NOMO-1 (cell line): Measurements from ENCODE around the gene BORCS6.
"Not testable (repeated sequence)": the region's sequence is repeated elsewhere in the genome, so short reads cannot be mapped to it uniquely, and the experiment has no call there.

ENCODE experiments used
- DNase-seq, 2 experiments: peaks; one replicate each; lab custom pipeline; 2025; ENCODE audit not compliant: unreplicated experiment in 2 of 2; lab: John Stamatoyannopoulos, UW

The BORCS6 gene

DNA sequence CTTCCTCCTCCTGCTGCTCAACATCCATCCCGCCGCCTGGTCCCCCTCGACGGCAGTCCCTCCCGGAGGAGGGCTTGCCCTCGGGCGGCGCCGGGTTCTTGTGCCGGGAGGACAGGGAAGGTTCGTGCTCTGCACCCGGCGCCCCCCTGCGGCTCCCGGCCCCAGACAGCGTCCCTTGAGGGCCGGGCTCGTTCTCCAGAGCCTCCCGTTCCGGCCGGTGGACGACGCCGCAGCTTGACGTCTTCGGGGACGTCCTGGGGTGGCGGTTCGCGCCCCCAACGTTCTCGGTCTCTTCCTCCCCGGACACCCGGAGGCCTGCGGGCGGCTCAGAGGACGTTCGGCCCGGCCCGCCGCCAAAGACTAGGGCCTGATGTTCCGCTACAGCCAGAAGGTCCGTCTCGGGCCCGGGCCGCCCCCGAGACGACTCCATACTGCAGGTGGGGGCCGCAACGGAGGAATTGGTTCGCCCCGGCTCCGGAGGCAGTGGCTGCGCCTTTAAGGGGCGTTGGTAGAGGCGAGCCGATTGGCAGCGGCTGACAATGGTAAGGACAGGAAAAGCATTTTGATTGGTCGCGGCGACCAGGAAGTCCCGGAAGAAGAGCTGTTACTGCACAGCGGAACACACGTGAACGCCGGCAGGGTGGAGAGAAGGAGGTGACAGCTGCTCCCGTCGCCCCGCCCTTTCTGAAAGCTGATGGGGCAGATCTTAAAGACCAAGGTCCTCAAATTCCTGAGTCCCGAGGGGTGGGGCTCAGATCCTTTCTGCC, at the start of gene BORCS6:
Gene BORCS6, minus strand, starts transcription at position 470 of the 767 bp plus-strand sequence. Its CDS starts 40 bp downstream, at position 430.
- DNase-seq, result peak; percentile 94 to 99

DNA sequence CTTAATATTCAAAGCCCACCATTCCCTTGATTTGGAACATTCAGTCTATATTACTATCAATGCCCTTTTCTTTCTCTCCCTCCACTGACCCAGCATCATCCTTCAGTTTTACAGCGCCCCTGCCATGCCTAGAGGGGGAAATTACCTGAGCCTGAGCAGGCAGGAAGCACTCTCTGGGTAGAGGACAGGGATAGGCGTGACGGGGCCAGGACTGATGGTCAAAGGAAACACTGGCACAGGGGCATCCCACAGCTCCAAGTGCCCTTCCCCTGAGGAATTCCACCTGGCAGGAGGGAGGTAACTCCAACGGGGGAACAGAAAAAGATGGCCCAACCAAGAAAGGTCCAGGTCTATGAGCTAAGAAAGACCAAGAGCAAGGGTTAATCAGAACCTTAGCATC, 47.9 kb upstream of the BORCS6 start:
- DNase-seq, result no peak

DNA sequence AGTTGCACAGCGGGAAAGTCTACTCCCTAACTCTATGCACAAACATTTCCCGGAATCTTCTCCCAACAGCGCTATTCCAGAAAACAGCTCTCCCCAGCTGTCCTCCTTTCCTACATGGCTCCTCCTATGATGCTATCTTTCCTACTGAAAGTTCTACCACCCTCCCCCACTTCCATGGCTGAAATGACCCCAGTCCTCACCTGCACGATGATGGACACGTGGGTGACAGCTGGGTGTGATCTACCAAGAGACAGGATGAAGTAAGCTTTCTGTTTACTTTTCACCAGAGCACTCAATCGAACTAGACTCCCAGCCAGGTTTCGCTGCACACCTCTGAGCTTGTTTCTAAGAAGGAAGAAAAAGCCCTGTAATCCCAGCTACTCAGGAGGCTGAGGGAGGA, 47.2 kb upstream of the BORCS6 start:
- no peak for DNase-seq

DNA sequence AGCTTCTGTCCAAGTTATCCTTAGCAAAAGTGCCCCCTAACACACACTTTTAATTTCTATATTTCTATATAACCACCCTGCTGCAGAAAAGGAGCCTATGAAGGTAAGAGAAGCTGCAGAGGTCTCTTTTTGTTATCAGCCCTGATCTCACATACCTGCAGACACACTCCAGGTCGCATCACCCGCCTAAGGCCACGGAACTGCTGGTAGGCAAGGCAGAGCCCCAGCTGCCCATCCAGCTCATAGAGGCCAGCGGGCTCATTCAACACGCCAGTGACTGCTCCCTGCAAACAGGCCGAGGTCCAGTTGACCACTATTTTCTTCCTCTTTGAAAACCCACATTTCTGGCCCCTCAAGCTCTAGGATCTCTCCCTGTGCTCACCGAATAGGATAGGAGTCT, 45.7 kb upstream of the BORCS6 start:
- no peak for DNase-seq

DNA sequence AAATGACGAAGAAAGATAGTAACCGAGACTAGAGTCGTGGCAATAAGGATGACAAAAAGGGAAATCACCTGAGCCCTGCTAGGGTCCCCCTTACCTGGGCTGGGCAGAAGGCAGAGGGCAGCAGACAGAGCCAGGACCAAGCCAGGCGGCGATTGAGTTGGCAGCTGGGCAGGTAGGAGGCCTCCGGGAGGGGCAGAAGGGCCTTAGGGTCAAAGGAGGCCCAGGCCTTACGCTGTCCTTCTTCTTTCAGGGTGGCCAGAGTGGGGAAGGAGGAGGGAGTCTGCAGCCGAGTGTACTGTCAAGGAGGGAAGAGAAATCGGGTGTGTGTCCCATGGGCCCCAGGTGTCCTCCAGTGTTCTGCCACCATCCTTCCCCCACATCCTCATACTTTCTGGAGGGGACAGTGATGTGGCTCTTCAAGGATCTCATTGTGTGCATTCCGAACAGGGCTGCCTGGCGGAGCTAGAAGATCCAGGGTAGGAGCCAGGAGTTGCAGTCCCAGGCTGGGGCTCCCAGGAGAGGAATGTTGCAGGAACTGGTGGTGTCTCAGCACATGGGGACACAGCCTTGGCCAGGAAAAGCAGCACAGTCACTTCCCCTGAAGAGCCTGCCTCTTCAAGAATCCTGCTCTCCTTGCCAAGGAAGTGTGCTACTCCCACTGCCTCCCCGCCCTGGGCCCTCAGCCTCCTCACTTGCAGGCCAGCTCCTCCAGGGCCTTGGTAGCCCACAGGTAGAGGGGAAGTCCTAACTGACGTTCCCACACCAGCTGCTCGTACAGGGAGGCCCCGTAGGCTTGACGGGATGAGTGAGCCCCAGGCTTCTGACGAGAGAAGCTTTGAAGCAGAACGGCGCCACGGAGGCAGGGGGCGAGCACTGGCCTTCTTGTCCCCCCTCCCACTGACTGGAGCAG, 44.6 kb upstream of the BORCS6 start:
- DNase-seq, result no peak

DNA sequence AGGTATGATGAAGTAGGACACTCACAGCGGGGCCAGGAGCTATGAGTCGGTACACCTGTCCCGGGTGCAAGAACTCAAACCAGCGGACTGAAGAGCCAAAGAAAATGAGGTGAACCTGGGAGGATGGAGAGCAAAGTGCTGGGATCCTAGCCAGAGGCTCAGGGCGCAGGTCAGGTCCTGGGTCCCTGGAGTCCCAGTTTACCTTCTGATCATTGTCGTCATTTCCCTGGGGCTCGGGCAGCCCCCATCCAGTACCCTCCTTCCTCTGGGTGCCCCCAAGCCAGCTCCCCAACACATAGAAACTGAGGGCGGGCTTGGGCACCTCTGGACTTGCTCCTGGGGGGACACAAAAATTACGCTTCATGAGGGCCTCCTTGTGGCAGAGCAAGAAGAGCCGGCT, 41.7 kb upstream of the BORCS6 start:
- DNase-seq, result no peak

DNA sequence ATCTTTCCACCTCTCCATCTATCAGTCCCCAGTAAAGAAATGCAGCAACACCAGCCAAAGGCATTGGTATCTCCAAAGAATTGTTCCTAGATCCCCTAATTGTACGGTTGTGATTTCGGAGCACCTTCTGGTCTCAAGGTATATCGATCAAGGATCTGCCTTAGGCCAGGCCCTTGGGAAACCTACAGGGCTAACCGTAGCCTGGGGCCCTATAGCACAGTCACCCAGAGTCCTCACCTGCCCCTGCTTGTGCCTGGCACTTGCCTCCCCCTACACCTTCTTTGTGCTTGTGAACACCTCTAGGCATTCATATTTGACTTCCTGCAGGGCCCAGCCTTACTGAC, 37.2 kb upstream of the BORCS6 start:
- DNase-seq, result no peak

DNA sequence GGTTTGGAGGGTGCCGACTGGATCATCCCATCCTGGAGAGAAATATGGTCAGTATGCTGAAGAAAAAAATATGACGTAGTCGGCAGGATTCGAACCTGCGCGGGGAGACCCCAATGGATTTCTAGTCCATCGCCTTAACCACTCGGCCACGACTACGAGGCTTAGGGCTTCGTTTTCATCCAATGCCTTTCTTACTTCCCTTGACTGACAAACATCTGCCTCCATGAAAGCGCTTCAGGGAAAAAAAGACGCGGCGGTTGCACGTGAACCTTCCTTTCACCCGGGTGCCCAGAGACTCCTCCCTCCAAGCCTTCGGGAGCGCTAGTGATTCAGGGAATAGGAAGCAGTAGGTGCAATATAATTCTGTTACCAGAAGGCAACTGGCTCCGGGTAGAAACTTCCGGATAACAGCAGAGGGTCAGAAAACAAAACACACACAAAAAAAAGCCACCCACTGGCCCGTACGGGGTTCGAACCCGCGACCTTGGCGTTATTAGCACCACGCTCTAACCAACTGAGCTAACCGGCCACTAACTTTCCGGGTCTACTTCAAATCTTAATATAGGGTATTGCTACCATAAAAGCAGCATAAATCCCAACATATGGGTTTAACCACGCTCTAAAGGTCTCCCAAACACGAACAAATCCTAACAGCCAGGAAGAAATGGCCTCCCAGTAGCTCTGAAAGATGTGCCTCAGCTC, 36.7 kb upstream of the BORCS6 start:
- peak; percentile 59 to 69 for DNase-seq

DNA sequence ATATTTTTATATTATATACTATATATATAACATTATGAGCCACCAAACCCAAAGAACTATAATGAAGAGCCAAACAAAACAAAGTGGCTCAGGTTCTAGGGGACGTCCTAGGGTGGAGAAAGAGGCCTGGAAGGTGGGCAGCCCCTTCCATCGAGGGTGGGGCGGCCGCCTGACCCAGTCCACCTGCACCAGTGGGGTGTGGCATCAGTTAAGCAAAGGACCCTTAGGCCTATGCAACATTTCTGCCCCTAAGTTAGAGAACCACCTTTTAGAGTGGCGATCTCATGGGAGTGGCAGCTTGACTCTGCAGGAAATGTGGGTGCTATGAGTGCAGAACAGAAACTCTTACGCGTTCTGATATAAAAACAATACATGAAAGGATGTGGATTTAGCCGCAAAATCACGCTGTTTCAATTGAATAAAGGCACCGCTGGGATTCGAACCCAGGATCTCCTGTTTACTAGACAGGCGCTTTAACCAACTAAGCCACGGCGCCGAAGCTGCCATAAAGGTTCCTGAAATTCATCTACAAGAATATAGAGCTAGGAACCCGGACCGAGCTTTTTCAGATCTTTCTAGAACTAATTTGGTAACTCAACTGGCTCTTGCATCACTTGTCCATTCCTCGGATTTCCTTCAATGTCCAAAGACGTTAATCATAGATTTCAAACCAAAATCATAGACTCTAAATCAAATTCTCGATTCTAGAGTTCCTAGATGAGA, 36.0 kb upstream of the BORCS6 start:
- peak; percentile 39 to 47 for DNase-seq

DNA sequence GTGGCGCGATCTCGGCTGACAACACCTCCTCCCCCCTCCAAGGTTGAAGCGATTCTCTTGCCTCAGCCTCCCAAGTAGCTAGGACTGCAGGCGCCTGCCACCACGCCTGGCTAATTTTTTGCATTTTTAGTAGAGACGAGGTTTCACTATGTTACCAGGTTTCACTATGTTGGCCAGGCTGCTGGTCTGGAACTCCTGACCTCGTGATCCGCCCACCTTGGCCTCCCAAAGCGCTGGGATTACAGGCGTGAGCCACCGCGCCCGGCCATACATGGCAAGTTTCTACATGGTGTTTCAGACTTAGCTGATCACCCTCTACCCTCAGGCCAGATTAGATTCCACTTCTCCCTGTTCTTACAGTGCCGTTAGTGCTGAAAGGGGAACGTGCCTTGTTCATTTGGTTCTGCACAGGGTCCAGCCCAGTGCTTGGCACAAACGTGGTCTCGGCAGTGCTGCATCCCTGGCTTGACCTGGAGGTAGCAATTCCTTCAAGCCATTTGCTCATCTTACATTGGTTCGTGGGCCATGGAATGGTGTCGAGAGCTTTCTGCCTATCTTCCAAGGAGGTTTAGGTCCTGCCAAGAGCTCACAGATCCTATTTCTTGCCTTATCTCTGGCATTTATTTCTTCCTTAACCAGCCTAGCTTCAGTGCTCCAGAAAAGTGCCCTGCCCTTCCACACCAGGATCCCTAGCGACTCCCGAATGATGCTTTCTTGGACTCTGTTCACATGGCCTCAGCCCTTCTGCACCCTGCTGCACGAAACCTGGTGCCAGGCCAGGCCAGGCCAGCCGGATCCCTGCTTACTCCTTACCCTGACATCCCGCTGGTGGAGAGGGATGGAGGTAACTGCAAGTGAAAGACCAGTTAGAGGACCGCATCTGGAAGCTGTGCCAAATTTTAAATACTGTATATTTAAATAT, 35.2 kb upstream of the BORCS6 start:
- DNase-seq, result no peak

DNA sequence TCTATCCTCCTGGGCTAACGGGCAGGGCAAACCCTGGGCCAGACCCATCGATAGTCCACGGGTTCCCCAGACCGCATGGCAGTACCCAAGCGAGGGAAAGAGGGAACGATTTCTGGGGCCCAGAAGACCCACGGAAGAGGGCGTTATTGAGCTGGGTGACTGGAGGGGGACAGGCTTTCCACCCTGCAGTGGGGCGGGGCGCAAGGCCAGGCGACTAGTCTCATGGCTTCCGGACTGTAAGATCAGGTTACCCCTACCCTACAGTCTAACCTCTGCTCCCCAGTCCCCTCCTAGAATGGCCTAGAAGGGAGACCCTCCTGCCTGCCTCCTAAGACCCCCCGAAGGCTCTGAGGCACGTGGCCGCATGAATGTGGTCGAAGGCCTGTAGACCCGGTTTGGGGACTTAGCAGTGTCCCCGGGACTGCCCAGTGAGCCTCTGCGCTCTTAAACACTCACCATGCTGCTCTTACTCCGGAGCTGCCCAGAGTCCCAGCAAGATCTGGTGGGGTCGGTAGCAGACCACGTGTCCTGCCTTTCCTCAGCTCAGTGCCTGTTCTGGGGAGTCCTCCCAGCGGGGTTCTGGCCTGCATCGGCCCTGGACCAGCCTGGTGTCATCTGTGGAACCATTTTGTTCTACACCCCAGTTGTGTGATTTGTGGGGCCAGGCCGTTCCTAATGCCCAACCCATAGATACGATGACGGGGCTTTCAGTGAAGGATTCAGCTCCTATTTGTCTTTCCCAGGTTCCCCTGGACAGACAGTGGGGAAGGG, 33.6 kb upstream of the BORCS6 start:
- DNase-seq, result peak; percentile 66 to 74

DNA sequence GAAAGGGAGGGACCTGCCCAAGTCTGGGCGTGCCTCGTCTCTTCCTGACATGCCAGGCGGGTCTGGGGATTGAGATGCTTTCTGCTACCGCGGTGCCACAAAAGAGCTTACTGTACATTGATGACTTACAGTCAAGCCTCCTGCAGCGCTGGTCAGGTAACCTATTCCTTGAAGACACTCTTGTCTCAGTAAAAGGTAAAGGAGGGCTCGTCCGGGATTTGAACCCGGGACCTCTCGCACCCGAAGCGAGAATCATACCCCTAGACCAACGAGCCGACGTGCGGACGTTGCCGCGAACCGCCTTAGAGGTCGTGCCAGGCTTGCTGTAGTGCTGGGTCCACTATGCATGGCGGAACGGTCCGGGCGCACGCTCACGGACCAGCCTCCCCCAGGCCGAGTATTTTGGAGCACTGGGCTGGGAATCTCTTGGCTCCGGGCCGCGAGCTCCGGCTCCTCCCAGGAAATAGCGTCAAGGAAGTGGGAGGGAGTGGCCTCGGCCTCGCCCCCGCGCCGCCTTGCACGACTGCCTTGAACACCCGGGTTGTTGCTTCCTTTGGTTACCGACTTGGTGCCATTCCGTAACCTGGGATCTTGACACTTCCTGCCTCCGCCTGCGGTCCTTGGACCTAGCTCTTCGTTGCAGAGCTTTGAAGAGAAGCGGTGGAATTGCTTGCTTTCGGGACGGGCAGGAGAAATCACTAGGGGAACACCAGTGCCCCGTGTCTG, 32.8 kb upstream of the BORCS6 start:
- peak; percentile 77 to 84 for DNase-seq

DNA sequence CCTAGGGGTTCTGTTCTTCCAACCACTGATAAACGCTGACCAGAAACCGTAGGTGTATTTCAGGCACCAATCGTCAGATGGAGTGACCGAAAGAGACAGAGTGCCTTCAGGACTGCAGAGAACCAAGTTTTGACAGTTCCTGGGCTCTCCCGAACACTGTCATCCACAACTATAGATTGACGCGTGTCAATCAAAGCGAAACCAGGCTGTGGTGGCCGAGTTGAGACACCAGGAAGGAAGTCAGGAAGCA, 32.3 kb upstream of the BORCS6 start:
- DNase-seq, result no peak

DNA sequence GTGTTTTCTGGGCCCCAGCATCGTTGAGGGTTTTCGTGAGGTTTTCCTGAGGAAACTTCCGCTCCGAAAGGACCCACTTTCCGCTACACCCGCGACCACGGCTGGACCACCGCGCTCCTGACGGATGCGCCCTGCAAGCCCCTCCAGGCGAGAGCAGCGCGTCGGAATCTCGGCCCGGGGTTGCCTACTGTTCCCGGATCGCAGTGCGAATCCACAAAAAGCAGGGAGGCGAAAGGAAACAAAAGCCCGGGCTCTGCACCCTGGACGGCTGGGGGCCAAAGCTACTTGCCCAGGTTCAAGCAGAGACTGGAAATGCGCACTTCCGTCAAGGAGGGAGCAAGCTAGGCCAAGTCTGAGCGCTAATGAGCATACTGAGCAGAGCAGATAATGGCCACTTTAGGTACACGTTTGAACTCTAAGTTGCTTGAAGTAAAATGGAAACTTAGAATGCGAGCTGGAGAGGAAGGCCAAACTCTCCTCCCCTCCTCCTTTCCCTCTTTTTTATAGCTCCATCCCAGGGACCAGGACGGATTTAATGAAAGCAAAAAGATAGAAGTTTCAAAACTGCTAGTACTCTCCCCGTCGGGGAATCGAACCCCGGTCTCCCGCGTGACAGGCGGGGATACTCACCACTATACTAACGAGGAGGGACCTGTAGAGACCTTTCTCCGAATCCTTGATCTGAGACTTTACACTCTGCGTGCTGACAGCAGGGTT, 31.8 kb upstream of the BORCS6 start:
- peak; percentile 72 to 89 for DNase-seq

DNA sequence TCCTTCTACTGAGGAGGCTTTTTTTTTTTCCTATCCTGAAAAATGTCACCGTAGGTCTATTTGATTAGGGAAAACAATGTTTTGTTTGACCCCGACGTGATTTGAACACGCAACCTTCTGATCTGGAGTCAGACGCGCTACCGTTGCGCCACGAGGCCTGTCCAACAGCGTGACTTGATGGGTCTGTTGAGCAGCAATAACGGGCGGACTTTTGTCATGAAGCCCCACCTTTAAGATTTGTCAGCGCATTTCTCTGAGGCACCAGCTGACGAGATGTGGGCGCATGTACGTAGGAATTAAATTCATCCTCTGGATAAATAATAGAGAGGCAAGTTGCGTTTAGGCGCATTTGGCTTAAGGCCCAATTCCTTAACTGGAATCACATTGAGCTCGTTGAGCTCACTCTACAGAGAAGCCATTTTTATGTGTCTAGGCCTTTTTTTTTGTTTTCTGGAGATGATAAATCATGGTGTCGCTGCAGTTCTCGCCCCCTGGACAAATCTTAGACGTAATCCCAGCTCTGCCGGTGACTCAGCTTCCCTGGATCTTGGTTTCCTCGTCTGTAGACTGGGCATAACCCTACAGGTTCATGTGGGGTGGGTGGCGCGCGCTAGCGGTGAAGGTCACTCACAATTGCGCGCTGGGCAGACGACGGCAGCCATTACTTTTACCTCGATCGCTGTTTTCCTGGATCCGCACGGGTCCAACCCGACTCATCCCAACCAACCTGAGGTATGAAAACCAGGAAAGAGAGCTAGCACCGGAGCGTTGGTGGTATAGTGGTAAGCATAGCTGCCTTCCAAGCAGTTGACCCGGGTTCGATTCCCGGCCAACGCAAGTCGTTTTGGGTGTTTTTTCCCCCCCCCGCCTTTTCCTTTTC, 31.0 kb upstream of the BORCS6 start:
- peak; percentile 65 to 68 for DNase-seq

DNA sequence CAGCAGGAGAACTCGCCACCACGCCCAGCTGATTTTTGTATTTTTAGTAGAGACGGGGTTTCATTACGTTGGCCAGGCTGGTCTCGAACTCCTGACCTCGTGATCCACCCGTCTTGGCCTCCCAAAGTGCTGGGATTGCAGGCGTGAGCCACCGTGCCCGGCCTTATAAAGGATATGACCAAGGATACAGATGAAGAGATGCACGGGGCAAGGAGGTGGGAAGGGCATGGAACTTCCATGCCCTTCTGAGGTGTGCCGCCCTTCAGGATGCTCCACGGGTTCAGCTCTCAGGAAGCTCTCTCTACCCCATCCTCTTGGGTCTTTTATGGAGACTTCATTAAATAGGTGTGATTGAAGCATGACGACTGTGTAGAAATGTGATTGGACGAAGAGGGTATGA, 24.0 kb upstream of the BORCS6 start:
- DNase-seq, result not testable (repeated sequence)
